ENCODE data around the gene DNASE1L2. TPM values are rescaled to one million over a fixed set of nuclear protein-coding genes. Genes with fewer than 3 reads are reported as not detected.

DNASE1L2 gene
- total and polyA plus RNA-seq, 2 of the 8 experiments (the other 6 are each of a cell fraction or from before 2014, with no cell fraction given) = 0.35 to 0.97 TPM

DNA sequence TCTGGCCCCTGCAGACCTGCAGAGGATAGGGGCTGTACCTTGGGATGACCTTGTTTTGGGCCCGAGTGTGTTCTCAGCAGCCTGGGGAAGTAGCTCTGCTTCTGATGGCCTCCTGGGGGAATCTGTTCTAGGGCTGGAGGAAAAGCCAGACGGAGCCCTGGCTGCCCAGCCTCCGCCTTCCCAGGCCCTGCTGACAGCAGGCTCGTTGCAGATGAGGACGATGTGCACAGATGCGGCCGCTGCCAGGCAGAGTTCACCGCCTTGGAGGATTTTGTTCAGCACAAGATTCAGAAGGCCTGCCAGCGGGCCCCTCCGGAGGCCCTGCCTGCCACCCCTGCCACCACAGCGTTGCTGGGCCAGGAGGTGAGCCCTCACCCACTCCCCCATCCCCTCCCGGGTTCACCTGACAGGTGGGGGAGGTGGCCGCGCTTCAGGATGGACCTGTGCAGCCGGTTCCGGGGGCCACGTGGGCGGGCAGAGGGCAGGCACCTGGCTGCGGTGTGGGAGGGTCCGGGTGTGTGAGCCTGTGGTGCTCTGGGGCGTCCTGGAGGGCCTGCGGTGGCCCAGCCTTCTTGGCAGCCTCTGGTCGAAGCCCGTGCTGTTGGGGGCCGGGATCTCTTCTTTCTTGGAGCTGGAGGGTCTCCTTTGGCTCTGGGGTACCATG, 8.0 kb upstream of the DNASE1L2 start (continued):
- TF ChIP-seq, protein P1, sequence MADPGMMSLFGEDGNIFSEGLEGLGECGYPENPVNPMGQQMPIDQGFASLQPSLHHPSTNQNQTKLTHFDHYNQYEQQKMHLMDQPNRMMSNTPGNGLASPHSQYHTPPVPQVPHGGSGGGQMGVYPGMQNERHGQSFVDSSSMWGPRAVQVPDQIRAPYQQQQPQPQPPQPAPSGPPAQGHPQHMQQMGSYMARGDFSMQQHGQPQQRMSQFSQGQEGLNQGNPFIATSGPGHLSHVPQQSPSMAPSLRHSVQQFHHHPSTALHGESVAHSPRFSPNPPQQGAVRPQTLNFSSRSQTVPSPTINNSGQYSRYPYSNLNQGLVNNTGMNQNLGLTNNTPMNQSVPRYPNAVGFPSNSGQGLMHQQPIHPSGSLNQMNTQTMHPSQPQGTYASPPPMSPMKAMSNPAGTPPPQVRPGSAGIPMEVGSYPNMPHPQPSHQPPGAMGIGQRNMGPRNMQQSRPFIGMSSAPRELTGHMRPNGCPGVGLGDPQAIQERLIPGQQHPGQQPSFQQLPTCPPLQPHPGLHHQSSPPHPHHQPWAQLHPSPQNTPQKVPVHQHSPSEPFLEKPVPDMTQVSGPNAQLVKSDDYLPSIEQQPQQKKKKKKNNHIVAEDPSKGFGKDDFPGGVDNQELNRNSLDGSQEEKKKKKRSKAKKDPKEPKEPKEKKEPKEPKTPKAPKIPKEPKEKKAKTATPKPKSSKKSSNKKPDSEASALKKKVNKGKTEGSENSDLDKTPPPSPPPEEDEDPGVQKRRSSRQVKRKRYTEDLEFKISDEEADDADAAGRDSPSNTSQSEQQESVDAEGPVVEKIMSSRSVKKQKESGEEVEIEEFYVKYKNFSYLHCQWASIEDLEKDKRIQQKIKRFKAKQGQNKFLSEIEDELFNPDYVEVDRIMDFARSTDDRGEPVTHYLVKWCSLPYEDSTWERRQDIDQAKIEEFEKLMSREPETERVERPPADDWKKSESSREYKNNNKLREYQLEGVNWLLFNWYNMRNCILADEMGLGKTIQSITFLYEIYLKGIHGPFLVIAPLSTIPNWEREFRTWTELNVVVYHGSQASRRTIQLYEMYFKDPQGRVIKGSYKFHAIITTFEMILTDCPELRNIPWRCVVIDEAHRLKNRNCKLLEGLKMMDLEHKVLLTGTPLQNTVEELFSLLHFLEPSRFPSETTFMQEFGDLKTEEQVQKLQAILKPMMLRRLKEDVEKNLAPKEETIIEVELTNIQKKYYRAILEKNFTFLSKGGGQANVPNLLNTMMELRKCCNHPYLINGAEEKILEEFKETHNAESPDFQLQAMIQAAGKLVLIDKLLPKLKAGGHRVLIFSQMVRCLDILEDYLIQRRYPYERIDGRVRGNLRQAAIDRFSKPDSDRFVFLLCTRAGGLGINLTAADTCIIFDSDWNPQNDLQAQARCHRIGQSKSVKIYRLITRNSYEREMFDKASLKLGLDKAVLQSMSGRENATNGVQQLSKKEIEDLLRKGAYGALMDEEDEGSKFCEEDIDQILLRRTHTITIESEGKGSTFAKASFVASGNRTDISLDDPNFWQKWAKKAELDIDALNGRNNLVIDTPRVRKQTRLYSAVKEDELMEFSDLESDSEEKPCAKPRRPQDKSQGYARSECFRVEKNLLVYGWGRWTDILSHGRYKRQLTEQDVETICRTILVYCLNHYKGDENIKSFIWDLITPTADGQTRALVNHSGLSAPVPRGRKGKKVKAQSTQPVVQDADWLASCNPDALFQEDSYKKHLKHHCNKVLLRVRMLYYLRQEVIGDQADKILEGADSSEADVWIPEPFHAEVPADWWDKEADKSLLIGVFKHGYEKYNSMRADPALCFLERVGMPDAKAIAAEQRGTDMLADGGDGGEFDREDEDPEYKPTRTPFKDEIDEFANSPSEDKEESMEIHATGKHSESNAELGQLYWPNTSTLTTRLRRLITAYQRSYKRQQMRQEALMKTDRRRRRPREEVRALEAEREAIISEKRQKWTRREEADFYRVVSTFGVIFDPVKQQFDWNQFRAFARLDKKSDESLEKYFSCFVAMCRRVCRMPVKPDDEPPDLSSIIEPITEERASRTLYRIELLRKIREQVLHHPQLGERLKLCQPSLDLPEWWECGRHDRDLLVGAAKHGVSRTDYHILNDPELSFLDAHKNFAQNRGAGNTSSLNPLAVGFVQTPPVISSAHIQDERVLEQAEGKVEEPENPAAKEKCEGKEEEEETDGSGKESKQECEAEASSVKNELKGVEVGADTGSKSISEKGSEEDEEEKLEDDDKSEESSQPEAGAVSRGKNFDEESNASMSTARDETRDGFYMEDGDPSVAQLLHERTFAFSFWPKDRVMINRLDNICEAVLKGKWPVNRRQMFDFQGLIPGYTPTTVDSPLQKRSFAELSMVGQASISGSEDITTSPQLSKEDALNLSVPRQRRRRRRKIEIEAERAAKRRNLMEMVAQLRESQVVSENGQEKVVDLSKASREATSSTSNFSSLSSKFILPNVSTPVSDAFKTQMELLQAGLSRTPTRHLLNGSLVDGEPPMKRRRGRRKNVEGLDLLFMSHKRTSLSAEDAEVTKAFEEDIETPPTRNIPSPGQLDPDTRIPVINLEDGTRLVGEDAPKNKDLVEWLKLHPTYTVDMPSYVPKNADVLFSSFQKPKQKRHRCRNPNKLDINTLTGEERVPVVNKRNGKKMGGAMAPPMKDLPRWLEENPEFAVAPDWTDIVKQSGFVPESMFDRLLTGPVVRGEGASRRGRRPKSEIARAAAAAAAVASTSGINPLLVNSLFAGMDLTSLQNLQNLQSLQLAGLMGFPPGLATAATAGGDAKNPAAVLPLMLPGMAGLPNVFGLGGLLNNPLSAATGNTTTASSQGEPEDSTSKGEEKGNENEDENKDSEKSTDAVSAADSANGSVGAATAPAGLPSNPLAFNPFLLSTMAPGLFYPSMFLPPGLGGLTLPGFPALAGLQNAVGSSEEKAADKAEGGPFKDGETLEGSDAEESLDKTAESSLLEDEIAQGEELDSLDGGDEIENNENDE (IDR thresholded peaks at IDR 0.05; ENCODE audit: insufficient replicate concordance, low read length) = no peak
- TF ChIP-seq FOSL1 (IDR thresholded peaks at IDR 0.05; ENCODE audit: insufficient read depth, low read depth, low read length) = no peak
- no peak for TF ChIP-seq MAFK (IDR thresholded peaks at IDR 0.05; ENCODE audit: low read depth, low read length)
- no peak for TF ChIP-seq CHD2 (IDR thresholded peaks at IDR 0.05; ENCODE audit: low read length)
- no peak for TF ChIP-seq TAF1 (IDR thresholded peaks at IDR 0.05; ENCODE audit: low read depth, low read length)
- no peak for TF ChIP-seq KDM4A (IDR thresholded peaks at IDR 0.05; ENCODE audit: low read depth, low read length, severe bottlenecking)
- TF ChIP-seq JUN (IDR thresholded peaks at IDR 0.05; ENCODE audit: low read depth, low read length) = no peak
- no peak for TF ChIP-seq TEAD4 (IDR thresholded peaks at IDR 0.05; ENCODE audit: low read depth, low read length)
- no peak for TF ChIP-seq CREB1 (IDR thresholded peaks at IDR 0.05)
- TF ChIP-seq SP4 (IDR thresholded peaks at IDR 0.05; ENCODE audit: low read length) = no peak

Measured in H1 (cell line).